Measurements from ENCODE around the gene CACNA1C.
A peak's percentile ranks its signal among the peaks of the same experiment; 100 is the strongest.

Gene CACNA1C

DNA sequence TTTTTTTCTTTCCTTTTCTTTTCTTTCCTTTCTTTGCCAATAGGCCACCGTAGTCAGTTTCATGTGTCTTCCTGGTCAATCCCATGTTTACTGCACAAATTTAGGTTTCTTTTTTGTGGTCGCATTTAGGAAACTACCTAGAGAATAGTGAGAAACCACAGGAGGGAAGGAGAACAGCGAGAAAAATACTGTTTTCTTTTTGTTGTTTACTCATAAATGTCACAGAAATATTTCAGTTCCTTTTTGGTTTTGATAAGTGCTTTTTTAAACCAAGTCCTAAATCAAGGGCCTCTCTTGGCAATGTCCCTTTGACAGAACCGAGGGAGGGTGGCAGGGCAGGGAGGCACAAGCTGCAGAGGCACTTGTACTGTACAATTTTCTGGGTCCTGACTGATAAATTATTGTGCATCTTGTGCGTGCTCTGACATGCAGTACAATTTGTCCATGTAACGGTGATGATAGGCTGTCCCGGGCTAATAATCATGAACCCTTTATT is 326.1 kb downstream of the CACNA1C start:
- no peak for DNase-seq

- no peak for DNase-seq
Observed at GRCh38 chr12:2380946-2381345, 328.2 kb downstream of the CACNA1C start.

DNA sequence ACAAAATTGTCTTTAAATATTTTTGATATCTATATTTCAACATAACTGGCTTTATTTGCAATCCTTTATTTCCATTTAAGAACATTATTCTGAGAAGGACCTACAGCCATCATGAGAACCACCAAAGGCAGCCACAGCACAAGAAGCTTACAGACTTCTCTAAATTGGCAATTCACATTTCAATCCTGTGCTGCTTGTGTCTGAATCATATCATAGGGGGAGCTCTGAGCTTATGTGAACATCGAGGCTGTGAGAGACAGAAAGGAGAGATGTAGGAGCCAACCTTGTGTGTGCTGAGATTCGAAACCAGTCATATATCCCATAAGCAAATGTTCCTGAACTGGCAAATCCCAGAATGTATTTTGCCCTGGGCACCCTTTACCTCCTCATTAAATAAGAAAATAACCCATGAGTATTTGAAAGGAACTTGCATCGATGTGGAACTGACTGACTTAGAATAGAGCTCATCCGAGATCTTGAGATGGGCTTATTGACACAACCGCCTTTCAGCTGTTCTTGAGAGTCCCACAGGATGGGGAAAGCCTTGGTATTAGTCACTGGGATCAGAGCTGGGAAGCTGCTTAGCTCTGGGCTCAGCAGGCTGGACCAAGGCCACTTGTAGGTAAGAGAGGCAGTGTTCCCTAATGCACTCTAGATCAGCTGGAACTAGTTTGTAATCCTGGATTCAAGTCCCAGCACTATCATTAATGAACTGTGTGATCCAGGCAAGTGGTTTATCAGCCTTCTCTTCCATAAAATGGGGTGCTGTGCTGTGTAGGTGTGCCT is 329.8 kb downstream of the CACNA1C start:
- no peak for DNase-seq

DNA sequence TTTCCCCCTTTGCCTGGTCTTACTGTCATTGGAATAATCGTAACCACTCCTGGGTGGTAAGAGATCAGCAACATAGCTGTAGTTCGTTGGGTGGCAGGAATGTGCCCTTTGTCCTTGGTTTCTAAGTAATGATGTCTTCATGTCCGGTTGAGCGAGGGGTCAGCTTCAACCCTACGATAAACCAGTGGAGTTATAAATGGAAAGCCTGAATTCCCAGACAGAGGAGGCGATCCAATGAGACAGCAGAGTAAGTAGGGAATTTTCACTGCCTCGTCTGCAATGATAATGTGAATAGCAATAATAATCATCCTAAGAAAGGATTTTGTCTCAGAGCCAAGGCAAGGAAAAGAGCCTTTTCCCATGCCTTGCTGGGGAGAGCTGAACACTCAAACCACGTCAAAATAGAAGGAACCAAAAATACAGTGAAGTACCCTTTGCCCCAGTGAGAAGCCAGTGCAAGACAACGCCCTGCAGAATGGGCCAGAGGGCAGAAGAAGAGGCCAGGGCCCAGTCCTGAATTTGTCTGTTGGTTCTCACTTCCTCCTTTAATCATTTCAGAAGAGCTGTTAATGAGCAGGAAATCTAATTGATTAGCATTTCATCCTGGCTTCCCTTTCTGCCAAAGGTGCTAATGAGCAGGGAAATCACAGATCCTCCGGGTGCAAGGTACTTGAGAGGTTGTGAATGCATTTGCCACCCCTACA is 330.7 kb downstream of the CACNA1C start:
- DNase-seq: no peak

- no peak for DNase-seq
Observed at GRCh38 chr12:2384029-2384386, 331.2 kb downstream of the CACNA1C start.

GRCh38 chr12:2384533-2385351 is 332.0 kb downstream of the CACNA1C start:
- no peak for DNase-seq

GRCh38 chr12:2385529-2385928 is 332.7 kb downstream of the CACNA1C start:
- DNase-seq: no peak

DNA sequence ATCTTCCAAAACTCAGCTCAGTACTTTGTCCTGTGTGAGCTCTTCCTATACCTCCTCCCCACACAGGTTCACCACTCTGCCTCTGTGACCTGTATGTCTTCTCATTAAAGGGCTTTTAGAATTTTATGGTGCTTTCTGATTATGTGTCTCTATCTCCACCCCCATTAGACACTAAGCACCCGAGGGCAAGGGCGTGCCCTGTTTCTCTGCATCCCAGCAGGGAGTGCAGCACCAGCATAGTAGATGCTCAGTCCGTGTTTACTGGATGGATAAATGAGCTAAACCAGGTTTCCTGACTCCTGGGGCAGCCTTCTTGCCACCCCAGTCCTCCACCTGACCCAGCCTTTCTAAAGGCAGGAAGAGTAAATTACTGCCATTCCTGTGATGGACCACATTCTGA is 333.8 kb downstream of the CACNA1C start:
- DNase-seq: no peak

DNA sequence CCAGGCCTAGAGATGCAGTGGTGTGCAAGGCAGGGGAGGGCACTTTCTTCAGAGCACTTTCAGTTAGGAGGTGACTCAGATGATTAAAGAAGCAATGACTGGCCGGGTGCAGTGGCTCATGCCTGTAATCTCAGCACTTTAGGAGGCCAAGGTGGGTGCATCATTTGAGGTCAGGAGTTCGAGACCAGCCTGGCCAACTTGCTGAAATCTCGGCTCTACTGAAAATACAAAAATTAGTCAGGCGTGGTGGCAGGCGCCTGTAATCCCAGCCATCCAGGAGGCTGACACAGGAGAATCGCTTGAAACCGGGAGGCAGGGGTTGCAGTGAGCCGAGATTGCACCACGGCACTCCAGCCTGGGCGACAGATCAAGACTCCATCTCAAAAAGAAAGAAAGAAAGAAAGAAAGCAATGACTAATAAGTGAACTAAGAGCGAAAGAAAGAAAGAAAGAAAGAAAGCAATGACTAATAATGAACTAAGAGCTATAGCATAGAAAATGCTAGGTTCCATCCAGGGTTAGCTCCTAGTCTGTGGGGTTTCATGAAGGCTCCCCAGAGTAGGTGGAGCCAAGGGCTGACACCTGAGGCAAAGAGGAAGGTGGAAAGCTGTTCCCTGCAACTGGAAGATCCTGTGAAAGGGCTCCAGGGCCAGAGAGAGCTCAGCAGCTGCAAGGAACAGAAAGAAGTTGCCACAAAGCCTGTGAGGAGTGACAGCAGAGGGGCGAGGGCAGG is 334.5 kb downstream of the CACNA1C start:
- DNase-seq: peak; percentile 15

DNA sequence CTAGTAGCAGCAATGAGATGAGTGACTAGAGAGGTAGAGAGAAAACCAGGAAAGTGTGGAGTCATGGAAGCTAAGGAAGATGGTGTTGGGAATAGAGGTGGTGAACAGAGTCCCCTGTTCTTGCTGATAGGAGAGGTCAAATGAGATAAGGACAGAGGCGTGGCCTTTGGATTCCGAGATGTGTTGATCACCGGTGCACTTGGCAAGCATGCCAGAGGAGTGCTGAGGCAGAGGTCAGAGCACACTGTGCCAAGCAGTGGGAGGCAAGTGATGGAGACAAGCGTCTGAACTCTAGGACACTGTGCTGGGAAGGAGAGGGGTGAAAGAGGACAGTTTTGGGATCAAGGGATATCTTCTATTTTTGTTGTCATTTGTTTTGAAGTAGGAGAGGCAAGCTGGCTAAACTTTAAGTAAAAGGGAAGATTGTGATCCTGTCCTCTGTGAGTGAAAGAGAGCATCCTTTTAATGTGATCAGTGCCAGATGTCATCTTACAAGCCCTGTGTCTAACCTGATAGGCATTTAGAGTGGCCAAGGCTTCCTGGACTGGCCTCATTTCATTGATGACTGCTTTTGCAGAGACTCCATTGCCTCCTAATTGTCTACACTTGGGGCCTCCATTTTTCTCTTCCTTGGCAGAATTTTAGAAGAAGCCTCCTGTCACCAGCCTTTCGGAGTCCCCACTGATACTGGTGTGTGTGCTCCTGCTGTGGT is 336.4 kb downstream of the CACNA1C start:
- DNase-seq: no peak

DNA sequence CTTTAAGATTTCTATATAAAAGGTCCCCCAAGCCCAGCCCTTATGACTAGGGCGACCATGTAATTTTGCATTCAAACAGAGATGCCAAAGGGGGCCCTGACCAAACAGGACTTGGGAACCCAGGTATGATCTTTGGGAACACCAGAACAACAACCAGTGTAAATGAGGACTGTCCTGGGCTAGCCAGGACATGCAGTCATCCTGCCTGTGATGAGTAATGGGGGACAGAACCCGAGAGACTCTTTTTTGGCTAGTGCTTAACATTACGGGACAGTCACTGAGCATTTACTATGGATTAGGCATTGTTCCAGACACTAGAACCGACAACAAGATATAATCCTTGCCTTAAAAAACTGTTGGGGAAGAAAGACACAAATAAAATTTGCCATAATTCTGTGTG is 337.3 kb downstream of the CACNA1C start:
- no peak for DNase-seq

GRCh38 chr12:2390850-2391390 is 338.1 kb downstream of the CACNA1C start:
- no peak for DNase-seq

DNA sequence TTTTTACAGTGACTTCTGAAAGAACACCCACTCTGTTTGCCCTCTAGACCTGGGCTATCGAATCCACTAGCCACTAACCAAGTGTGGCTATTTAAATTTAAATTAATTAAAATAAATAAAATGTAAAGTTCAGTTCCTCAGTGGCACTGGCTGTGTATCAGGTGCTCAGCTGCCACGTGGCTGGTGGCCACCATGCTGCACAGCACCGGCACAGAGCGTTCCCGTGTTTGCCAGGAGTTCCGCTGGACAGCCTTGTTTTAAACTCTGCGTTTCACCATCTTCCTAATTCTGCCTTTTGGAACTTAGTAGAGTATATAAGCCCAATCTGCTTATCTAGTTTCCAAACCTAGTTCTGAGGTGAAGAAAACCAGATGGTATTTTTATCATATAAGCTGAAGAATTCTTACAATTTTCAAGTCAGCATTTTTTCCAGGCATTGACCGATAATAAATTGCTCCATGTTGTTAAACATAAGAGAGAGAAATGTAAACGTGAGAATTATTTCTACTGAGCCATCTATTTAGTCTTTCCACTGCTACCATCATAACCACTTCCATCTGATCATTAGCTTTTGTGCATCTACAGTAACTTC is 339.0 kb downstream of the CACNA1C start:
- DNase-seq: no peak

- DNase-seq: no peak
Observed at GRCh38 chr12:2393016-2393415, 340.2 kb downstream of the CACNA1C start.

GRCh38 chr12:2393996-2394395 is 341.2 kb downstream of the CACNA1C start:
- no peak for DNase-seq

DNA sequence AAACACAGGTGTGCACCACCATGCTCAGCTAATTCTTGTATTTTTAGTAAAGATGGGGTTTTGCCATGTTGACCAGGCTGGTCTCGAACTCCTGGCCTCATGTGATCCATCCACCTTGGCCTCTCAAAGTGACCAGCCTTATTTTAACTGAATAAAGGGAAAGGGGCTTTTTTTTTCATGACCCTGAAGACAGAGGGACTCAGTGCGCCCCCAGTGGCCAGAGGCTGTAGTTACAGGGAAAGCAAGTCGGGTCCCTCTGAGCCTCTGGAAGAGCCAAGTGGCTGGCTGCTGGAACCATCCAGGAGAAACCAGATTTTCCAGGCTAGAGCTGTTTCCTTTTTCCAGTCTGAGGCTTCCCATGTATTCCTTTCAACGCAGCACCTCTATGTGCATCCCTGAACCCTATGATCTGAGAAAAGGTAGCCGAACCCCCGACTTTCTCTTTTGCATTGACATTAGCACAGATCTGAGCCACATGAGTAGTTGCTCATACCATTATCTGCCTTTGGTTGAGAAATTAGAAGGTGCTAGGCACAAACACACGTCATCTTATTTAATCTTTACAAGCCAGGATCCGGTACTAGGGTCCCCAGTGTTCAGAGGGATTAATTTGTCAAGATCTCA is 342.7 kb downstream of the CACNA1C start:
- no peak for DNase-seq

GRCh38 chr12:2396448-2396871 is 343.7 kb downstream of the CACNA1C start:
- no peak for DNase-seq

GRCh38 chr12:2397356-2398045 is 344.7 kb downstream of the CACNA1C start:
- no peak for DNase-seq

DNA sequence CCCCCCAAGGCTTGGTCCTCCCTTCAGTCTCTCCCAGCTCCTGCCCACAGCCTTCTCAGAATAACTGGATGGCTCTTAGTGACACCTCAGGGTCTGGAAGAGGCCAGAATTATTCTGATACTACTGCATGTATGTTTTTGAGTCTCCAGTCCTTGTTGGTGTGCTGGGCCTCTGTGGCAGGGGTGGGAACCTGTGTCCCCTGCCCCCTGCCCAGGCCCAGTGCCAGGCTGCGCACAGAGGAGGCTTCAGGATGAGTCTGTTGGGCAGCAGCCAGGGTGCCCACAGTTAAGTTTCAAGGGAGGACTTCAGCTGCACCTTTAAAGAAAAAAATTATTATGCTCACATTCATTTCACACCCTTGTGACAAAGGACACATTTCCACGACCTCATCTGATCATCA is 348.3 kb downstream of the CACNA1C start:
- no peak for DNase-seq

- no peak for DNase-seq
Observed at GRCh38 chr12:2402073-2402579, 349.3 kb downstream of the CACNA1C start.

Measured in stimulated activated naive CD4-positive, alpha-beta T cell treated with Interleukin-2 at 50 U/mL for 16 hours (primary cell).